IMR-90 (cell line): Measurements from ENCODE around the gene ROBO4. TPM values are rescaled to one million over a fixed set of nuclear protein-coding genes. Genes with fewer than 3 reads are reported as not detected.

ENCODE experiments used
- ATAC-seq: fragments of 200-7000 bp; cut with Tn5 transposase; 2 replicates; pipeline ENCODE4 v1.9.1; 2020; ENCODE audit warnings: low read depth, mild to moderate bottlenecking, moderate library complexity
- BruUV-seq: library from RNA; stranded (reverse); fragments of 400-500 nt; replicated peaks from 2 replicates; lab custom pipeline; 2021; lab: Mats Ljungman, UMichigan
- CTCF ChIA-PET: fragments of 300-600 bp; formaldehyde crosslinking; extraction: SDS; loops from one replicate; lab custom pipeline; 2021; ENCODE audit warnings: antibody characterized with exemption; lab: Yijun Ruan, JAX
- POLR2A ChIA-PET: fragments of 300-600 bp; sonication (Branson Sonifier 250); formaldehyde crosslinking; loops from one replicate; lab custom pipeline; 2022; ENCODE audit warnings: antibody characterized with exemption; ENCODE audit not compliant: unreplicated experiment; lab: Charles Lee
- DNase-seq: peaks from one replicate; pipeline ENCODE4 v3.0.0; 2013
- H2AFZ ChIP-seq: replicated peaks from 2 replicates; pipeline ENCODE3; 2013; ENCODE audit warnings: low read length, mild to moderate bottlenecking; ENCODE audit not compliant: poor library complexity
- H2AK5ac ChIP-seq: 2 replicates; pipeline ENCODE4 v1.6.1; 2013; ENCODE audit warnings: low read depth, low read length, inconsistent platforms
- H2AK9ac ChIP-seq: replicated peaks from 2 replicates; pipeline ENCODE3; 2013; ENCODE audit warnings: mild to moderate bottlenecking, low read depth, low read length, moderate library complexity; ENCODE audit not compliant: poor library complexity
- H2BK120ac ChIP-seq: 2 replicates; pipeline ENCODE4 v1.6.1; 2013; ENCODE audit warnings: low read depth, low read length, inconsistent platforms
- H2BK15ac ChIP-seq: 3 replicates; pipeline ENCODE4 v1.6.1; 2013; ENCODE audit warnings: low read depth, low read length, inconsistent platforms
- H2BK20ac ChIP-seq: 2 replicates; pipeline ENCODE4 v1.6.1; 2013; ENCODE audit warnings: low read depth, mild to moderate bottlenecking, inconsistent platforms, low read length, moderate library complexity
- H2BK5ac ChIP-seq: 2 replicates; pipeline ENCODE4 v1.6.1; 2013; ENCODE audit warnings: mild to moderate bottlenecking, low read depth, low read length, inconsistent platforms; ENCODE audit not compliant: poor library complexity, severe bottlenecking
- H3K14ac ChIP-seq: replicated peaks from 2 replicates; pipeline ENCODE4 v1.6.1; 2013; ENCODE audit warnings: low read depth, low read length, inconsistent platforms
- H3K18ac ChIP-seq: 2 replicates; pipeline ENCODE4 v1.6.1; 2013; ENCODE audit warnings: low read depth, low read length, control low read depth
- H3K23ac ChIP-seq: 2 replicates; pipeline ENCODE4 v1.6.1; 2013; ENCODE audit warnings: low read depth, low read length, inconsistent platforms
- H3K27ac ChIP-seq: 2 replicates; pipeline ENCODE4 v1.5.1; 2013; ENCODE audit warnings: mild to moderate bottlenecking, control low read depth, low read length; ENCODE audit not compliant: insufficient read depth
- H3K27me3 ChIP-seq: 2 replicates; pipeline ENCODE4 v1.6.1; 2013; ENCODE audit warnings: low read length; ENCODE audit not compliant: control insufficient read depth, insufficient read depth
- H3K36me3 ChIP-seq: 2 replicates; pipeline ENCODE4 v1.6.1; 2013; ENCODE audit warnings: low read length, mixed read lengths; ENCODE audit not compliant: control insufficient read depth, insufficient read depth
- H3K4ac ChIP-seq: 2 replicates; pipeline ENCODE4 v1.6.1; 2013; ENCODE audit warnings: low read depth, low read length, inconsistent platforms
- H3K4me1 ChIP-seq: 2 replicates; pipeline ENCODE4 v1.6.1; 2013; ENCODE audit warnings: low read length, mixed read lengths; ENCODE audit not compliant: control insufficient read depth, insufficient read depth
- H3K4me2 ChIP-seq: 2 replicates; pipeline ENCODE4 v1.6.1; 2013; ENCODE audit warnings: low read depth, mild to moderate bottlenecking, control low read depth, low read length, moderate library complexity
- H3K4me3 ChIP-seq: 2 replicates; pipeline ENCODE4 v1.5.1; 2013; ENCODE audit warnings: low read depth, mild to moderate bottlenecking, control low read depth, low read length, moderate library complexity; ENCODE audit not compliant: insufficient read depth
- H3K56ac ChIP-seq: 2 replicates; pipeline ENCODE4 v1.6.1; 2013; ENCODE audit warnings: low read length, inconsistent platforms; ENCODE audit not compliant: insufficient read depth; ENCODE audit errors: extremely low read depth
- H3K79me1 ChIP-seq, 2 experiments: 2 replicates each; pipeline ENCODE4 v1.6.1; 2013; ENCODE audit warnings: low read length in 2 of 2, inconsistent platforms in 1 of 2, low read depth in 1 of 2
- H3K9ac ChIP-seq: 2 replicates; pipeline ENCODE4 v1.6.1; 2013; ENCODE audit warnings: low read depth, low read length, control low read depth
- H3K9me1 ChIP-seq: 2 replicates; pipeline ENCODE4 v1.6.1; 2013; ENCODE audit warnings: low read length, inconsistent platforms; ENCODE audit not compliant: insufficient read depth
- H3K9me3 ChIP-seq: 2 replicates; pipeline ENCODE4 v1.6.1; 2013; ENCODE audit warnings: low read length; ENCODE audit not compliant: control insufficient read depth, insufficient read depth
- H4K20me1 ChIP-seq: 2 replicates; pipeline ENCODE4 v1.6.1; 2013; ENCODE audit warnings: low read length, inconsistent platforms; ENCODE audit not compliant: insufficient read depth
- H4K5ac ChIP-seq: 2 replicates; pipeline ENCODE4 v1.6.1; 2013; ENCODE audit warnings: mild to moderate bottlenecking, low read depth, low read length, control low read depth
- H4K8ac ChIP-seq, 2 experiments: 2 replicates each; pipeline ENCODE4 v1.6.1; 2013; ENCODE audit warnings: low read depth in 2 of 2, low read length in 2 of 2, control low read depth in 1 of 2, inconsistent platforms in 1 of 2
- H4K91ac ChIP-seq: 2 replicates; pipeline ENCODE4 v1.6.1; 2013; ENCODE audit warnings: low read depth, low read length, inconsistent platforms; ENCODE audit not compliant: insufficient read depth
- BHLHE40 ChIP-seq: fragments of 150-350 bp; IDR thresholded peaks from 2 replicates; pipeline ENCODE4 v1.6.1; 2016; ENCODE audit warnings: mild to moderate bottlenecking, low read depth, low read length
- CHD1 ChIP-seq: IDR thresholded peaks from 2 replicates; pipeline ENCODE4 v1.6.1; 2012; ENCODE audit warnings: low read depth, low read length, improper control_type of control experiment
- CTCF ChIP-seq: conservative IDR thresholded peaks from 2 replicates; pipeline ENCODE4 v1.5.1; 2012; ENCODE audit warnings: mild to moderate bottlenecking, low read depth, low read length, improper control_type of control experiment
- FOS ChIP-seq: fragments of 150-350 bp; IDR thresholded peaks from 2 replicates; pipeline ENCODE4 v1.6.1; 2016; ENCODE audit warnings: low read depth, low read length
- MAZ ChIP-seq: IDR thresholded peaks from 2 replicates; pipeline ENCODE4 v1.6.1; 2012; ENCODE audit warnings: low read depth, mild to moderate bottlenecking, low read length, improper control_type of control experiment, moderate library complexity, borderline replicate concordance
- MXI1 ChIP-seq: IDR thresholded peaks from 2 replicates; pipeline ENCODE4 v1.6.1; 2012; ENCODE audit warnings: low read depth, mild to moderate bottlenecking, low read length, moderate library complexity, borderline replicate concordance
- NFE2L2 ChIP-seq: fragments of 150-350 bp; IDR thresholded peaks from 2 replicates; pipeline ENCODE4 v1.6.1; 2016; ENCODE audit warnings: low read depth, mild to moderate bottlenecking, low read length
- POLR2A ChIP-seq: IDR thresholded peaks from 2 replicates; pipeline ENCODE4 v1.6.1; 2012; ENCODE audit warnings: mild to moderate bottlenecking, low read depth, low read length
- RAD21 ChIP-seq: IDR thresholded peaks from 2 replicates; pipeline ENCODE4 v1.6.1; 2012; ENCODE audit warnings: low read length, improper control_type of control experiment
- RCOR1 ChIP-seq: IDR thresholded peaks from 2 replicates; pipeline ENCODE4 v1.6.1; 2012; ENCODE audit warnings: mild to moderate bottlenecking, low read length, improper control_type of control experiment; ENCODE audit not compliant: insufficient replicate concordance
- RFX5 ChIP-seq: IDR thresholded peaks from 2 replicates; pipeline ENCODE4 v1.8.0; 2012; ENCODE audit warnings: low read depth, mild to moderate bottlenecking, low read length, moderate library complexity
- SMC3 ChIP-seq: fragments of 150-350 bp; IDR thresholded peaks from 2 replicates; pipeline ENCODE4 v1.6.1; 2016; ENCODE audit warnings: low read depth, mild to moderate bottlenecking, antibody characterized with exemption, low read length, moderate library complexity
- USF2 ChIP-seq: fragments of 150-350 bp; IDR thresholded peaks from 2 replicates; pipeline ENCODE4 v1.6.1; 2017; ENCODE audit warnings: mild to moderate bottlenecking, antibody characterized with exemption, low read length, low read depth
- WGBS, 2 experiments: methylation state at CpG; one replicate each; pipeline versions ENCODE4 v1.1.5 to v1.1.7; 2013; ENCODE audit warnings: missing lambda C conversion rate in 2 of 2; ENCODE audit not compliant: insufficient read length in 1 of 2; ENCODE audit errors: extremely low coverage in 2 of 2; 5-methylcytosine and 5-hydroxymethylcytosine counted together
- dilution Hi-C: fragments of 300-500 bp; cut with HindIII; formaldehyde crosslinking; loops from one replicate; pipeline ENCODE4 v1.14.3; 2018; ENCODE audit warnings: low sequenced_read_pairs; ENCODE audit not compliant: unreplicated experiment
- in situ Hi-C: fragments of 300-500 bp; cut with MboI; formaldehyde crosslinking; loops from 3 replicates; pipeline ENCODE4 v1.14.3; 2019; ENCODE audit warnings: low sequenced_read_pairs, inconsistent platforms, mixed read lengths
- intact Hi-C: fragments of 100-400 bp; cut with micrococcal nuclease; formaldehyde crosslinking; loops from 2 replicates; pipeline ENCODE4 v1.10.0; 2022
- polyA plus RNA-seq, 3 experiments: library from polyadenylated mRNA; depleted of rRNA; stranded (reverse); fragments of >200 nt; gene quantifications; 2 replicates each; pipeline ENCODE4 v1.2.3, GENCODE V29; 2012; ENCODE audit warnings: low replicate concordance in 1 of 3
- total RNA-seq: library from RNA; depleted of rRNA; stranded (reverse); fragments of >200 nt; gene quantifications from 2 replicates; pipeline ENCODE4 v1.2.3, GENCODE V29; 2012

ROBO4 gene
- total and polyA plus RNA-seq, 2 of the 4 experiments (the other 2 are of a cell fraction) = 0.72 to 0.82 TPM

- ATAC-seq (no peak), DNase-seq (no peak)
- no peak overlapping the region for H2AFZ ChIP-seq
- H3K18ac ChIP-seq = no peak overlapping the region
- no CpG with 5 or more reads among the region's 3 CpGs for WGBS, 2 experiments
- ChIA-PET POLR2A (no interaction called here), CTCF (interaction anchor here (1.5 to 1.6 kb wide), 2 partner anchors 9 to 68 kb away, joined by 5 to 6 read pairs; no protein-coding TSS in a partner anchor)
- no peak overlapping the region for H3K9ac ChIP-seq
- intact Hi-C loops = no loop called here
- no peak overlapping the region for H3K4me3 ChIP-seq
- no peak overlapping the region; the same call in 2 of the 3 replicates for H2BK15ac ChIP-seq
- no TSS peak for BruUV-seq
- no peak overlapping the region for H3K14ac ChIP-seq
- H3K56ac ChIP-seq = no peak overlapping the region
- H3K79me1 ChIP-seq = no peaks in the 10 kb centered on the region
- H3K27ac ChIP-seq = no peak overlapping the region
- H3K4ac ChIP-seq = no peak overlapping the region
- TF ChIP-seq USF2 (no peak), BHLHE40 (no peak), NFE2L2 (no peak), POLR2A (no peak), RCOR1 (no peak), CHD1 (no peak), MAZ (no peak), MXI1 (no peak), CTCF (no peak), RFX5 (no peak), FOS (no peak), SMC3 (no peak), RAD21 (no peak)
- H3K36me3 ChIP-seq = no peaks in the 10 kb centered on the region
- H4K8ac ChIP-seq = no peak overlapping the region
- H3K4me1 ChIP-seq = 0 out of 2 replicates have a peak, but pooled peaks cover 2% of the 10 kb centered on the region
- no peaks in the 10 kb centered on the region for H3K9me1 ChIP-seq
- H2BK120ac ChIP-seq = no peak overlapping the region
- H2BK5ac ChIP-seq = no peak overlapping the region
- H3K27me3 ChIP-seq = no peaks in the 10 kb centered on the region
- H4K5ac ChIP-seq = no peak overlapping the region
- no peak overlapping the region for H2AK5ac ChIP-seq
- dilution Hi-C loops = no loop called here
- H4K20me1 ChIP-seq = no peaks in the 10 kb centered on the region
- H3K4me2 ChIP-seq = no peak overlapping the region
- H2BK20ac ChIP-seq = no peak overlapping the region
- H3K9me3 ChIP-seq = no peaks in the 10 kb centered on the region
- no peak overlapping the region for H4K91ac ChIP-seq
- H3K23ac ChIP-seq = no peak overlapping the region
- no peak overlapping the region for H2AK9ac ChIP-seq
- in situ Hi-C loops = no loop called here
Measured at GRCh38 chr11:124944565-124944964, 46.9 kb upstream of the ROBO4 start.
